Stomach (tissue), 9 donors: Measurements from ENCODE around the gene CACFD1. TPM values are rescaled to one million over a fixed set of nuclear protein-coding genes. Genes with fewer than 3 reads are reported as not detected.

ENCODE experiments used
- DNase-seq, 2 donors: peaks; one replicate each; pipeline versions ENCODE4 v3.0.0 to v3.0.0-alpha.2; 2013 to 2019
- H3K27ac ChIP-seq, 5 donors: fragments of 200-600 bp in 4 of 5; sonication (generic) in 4 of 5; one replicate each; pipeline ENCODE4 v1.5.1; 2013 to 2019; ENCODE audit warnings: mild to moderate bottlenecking in 1 of 5, moderate library complexity in 1 of 5
- H3K27me3 ChIP-seq, 3 donors: fragments of 200-600 bp; sonication (generic); one replicate each; pipeline ENCODE4 v1.5.1; 2017 to 2019; ENCODE audit warnings: mixed run types in 1 of 3
- H3K36me3 ChIP-seq, 4 donors: fragments of 200-600 bp; sonication (generic); 1 replicate in 3 of 4; 2 replicates in 1 of 4; pipeline ENCODE4 v1.5.1; 2016 to 2019
- H3K4me1 ChIP-seq, 4 donors: fragments of 200-600 bp; sonication (generic); one replicate each; pipeline ENCODE4 v1.5.1; 2016 to 2019
- H3K4me3 ChIP-seq, 4 donors: fragments of 200-600 bp; sonication (generic) in 3 of 4; one replicate each; pipeline ENCODE4 v1.5.1; 2016 to 2019; ENCODE audit warnings: mild to moderate bottlenecking in 1 of 4
- H3K9me3 ChIP-seq, 4 donors: fragments of 200-600 bp; sonication (generic); one replicate each; pipeline ENCODE4 v1.5.1; 2016 to 2019
- CTCF ChIP-seq, 7 experiments: fragments of 450-650 bp in 4 of 7; fragments of 200-600 bp in 3 of 7; sonication (generic) in 3 of 7; IDR thresholded peaks; one replicate each; pipeline ENCODE4 v1.5.1; 2016 to 2019; ENCODE audit warnings: antibody characterized with exemption in 7 of 7, control low read depth in 2 of 7, mild to moderate bottlenecking in 1 of 7
- EP300 ChIP-seq: sonication (generic); formaldehyde crosslinking; IDR thresholded peaks from one replicate; pipeline ENCODE4 v1.6.1; 2017; ENCODE audit warnings: antibody characterized with exemption
- POLR2A ChIP-seq, 4 donors: fragments of 450-650 bp; IDR thresholded peaks; one replicate each; pipeline ENCODE4 v1.6.1; 2016; ENCODE audit warnings: antibody characterized with exemption in 4 of 4, control low read depth in 2 of 4, mild to moderate bottlenecking in 1 of 4, moderate library complexity in 1 of 4
- POLR2AphosphoS5 ChIP-seq, 3 donors: sonication (generic); formaldehyde crosslinking; IDR thresholded peaks; one replicate each; pipeline ENCODE4 v1.6.1; 2016; ENCODE audit warnings: antibody characterized with exemption in 3 of 3
- WGBS, 5 donors: extraction: QIAGEN DNeasy Blood & Tissue Kit in 3 of 5; methylation state at CpG; one replicate each; pipeline versions ENCODE4 v1.1.5 to v1.1.7; 2013 to 2018; 5-methylcytosine and 5-hydroxymethylcytosine counted together
- intact Hi-C: fragments of 100-400 bp; cut with DNase I; formaldehyde crosslinking; loops from one replicate; pipeline ENCODE4 v1.15.1; 2023; ENCODE audit warnings: low total_unique reads
- polyA plus RNA-seq, 3 donors: library from polyadenylated mRNA; stranded (reverse); fragments of 200-250 nt; gene quantifications; one replicate each; pipeline ENCODE4 v1.2.3, GENCODE V29; 2013
- total RNA-seq, 5 donors: library from RNA; depleted of rRNA; stranded (reverse); fragments of >200 nt; gene quantifications; one replicate each; pipeline versions ENCODE4 v1.1.0 to v1.2.3, GENCODE V29; 2014 to 2016
- donor health status: healthy with polysubstance abuse.
- donor health status: Bipolar disorder and iron deficiency.
- donor health status: healthy.

Gene CACFD1
- total and polyA plus RNA-seq, 8 donors: 11.7 to 74.2 (median 22.5) TPM

GRCh38 chr9:133493845-133494540 lies 34.2 kb downstream of the CACFD1 start:
- H3K36me3 ChIP-seq: no peaks in the 10 kb centered on the region
- peaks cover 0 to 36% (median 0%) of the 10 kb centered on the region in 3 donors for H3K27me3 ChIP-seq
- H3K4me3 ChIP-seq: no peak overlapping the region
- TF ChIP-seq POLR2A (IDR thresholded peaks at IDR 0.05) (no peak), CTCF (IDR thresholded peaks at IDR 0.05) (no peak), EP300 (no peak)
- peaks cover 0 to 8% (median 0%) of the 10 kb centered on the region in 4 donors for H3K4me1 ChIP-seq
- no peak overlapping the region for H3K27ac ChIP-seq
- no peak for DNase-seq
- no peaks in the 10 kb centered on the region for H3K9me3 ChIP-seq
- intact Hi-C loops: no loop called here
- 72 to 86% (median 84%) methylated on average over 16 to 23 of the region's 23 CpGs for WGBS, 5 donors

DNA sequence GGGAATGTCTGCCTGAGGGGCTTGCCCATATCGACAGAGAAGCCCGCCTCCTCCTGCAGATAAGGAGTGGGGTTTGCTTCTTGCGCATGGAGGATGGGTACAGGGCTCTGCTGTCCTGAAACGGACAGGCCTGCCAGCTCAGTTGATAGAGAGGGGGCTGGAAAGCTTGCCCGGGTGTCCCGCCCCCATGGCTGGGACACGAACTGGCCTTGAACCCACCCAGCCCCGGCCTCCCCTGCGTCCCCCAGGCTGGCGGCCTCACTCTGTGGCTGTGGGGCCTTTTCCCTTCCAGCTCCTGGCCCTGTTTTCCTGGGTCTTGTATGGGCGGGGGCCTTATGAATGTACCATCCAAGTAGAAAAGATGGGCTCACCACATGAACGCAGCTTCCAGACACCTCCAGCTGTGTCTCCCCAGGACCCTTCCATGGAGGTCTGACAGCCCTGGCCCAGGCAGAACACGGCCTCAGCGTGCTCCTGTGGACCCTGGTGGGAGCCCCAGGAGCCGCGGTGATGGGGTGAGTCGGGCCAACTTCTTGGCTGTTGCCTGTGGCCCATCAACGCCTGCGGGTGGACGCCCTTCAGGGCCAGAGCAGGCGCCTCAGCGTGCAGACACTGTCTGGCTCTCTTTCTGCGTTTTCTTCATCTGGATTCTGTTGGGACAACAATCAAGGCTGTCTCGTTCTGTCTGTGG lies 35.0 kb downstream of the CACFD1 start:
- H3K9me3 ChIP-seq: no peaks in the 10 kb centered on the region
- H3K4me3 ChIP-seq: no peak overlapping the region
- no peak for DNase-seq
- intact Hi-C loops: no loop called here
- peaks cover 0 to 39% (median 0%) of the 10 kb centered on the region in 3 donors for H3K27me3 ChIP-seq
- peaks cover 0 to 8% (median 0%) of the 10 kb centered on the region in 4 donors for H3K4me1 ChIP-seq
- TF ChIP-seq EP300: no peak
- TF ChIP-seq CTCF (IDR thresholded peaks at IDR 0.05): no peak
- TF ChIP-seq POLR2A (IDR thresholded peaks at IDR 0.05): no peak
- no peak for TF ChIP-seq POLR2AphosphoS5 (IDR thresholded peaks at IDR 0.05)
- no peaks in the 10 kb centered on the region for H3K36me3 ChIP-seq
- 71 to 83% (median 78%) methylated on average over 12 to 24 of the region's 24 CpGs for WGBS, 5 donors
- no peak overlapping the region for H3K27ac ChIP-seq

DNA sequence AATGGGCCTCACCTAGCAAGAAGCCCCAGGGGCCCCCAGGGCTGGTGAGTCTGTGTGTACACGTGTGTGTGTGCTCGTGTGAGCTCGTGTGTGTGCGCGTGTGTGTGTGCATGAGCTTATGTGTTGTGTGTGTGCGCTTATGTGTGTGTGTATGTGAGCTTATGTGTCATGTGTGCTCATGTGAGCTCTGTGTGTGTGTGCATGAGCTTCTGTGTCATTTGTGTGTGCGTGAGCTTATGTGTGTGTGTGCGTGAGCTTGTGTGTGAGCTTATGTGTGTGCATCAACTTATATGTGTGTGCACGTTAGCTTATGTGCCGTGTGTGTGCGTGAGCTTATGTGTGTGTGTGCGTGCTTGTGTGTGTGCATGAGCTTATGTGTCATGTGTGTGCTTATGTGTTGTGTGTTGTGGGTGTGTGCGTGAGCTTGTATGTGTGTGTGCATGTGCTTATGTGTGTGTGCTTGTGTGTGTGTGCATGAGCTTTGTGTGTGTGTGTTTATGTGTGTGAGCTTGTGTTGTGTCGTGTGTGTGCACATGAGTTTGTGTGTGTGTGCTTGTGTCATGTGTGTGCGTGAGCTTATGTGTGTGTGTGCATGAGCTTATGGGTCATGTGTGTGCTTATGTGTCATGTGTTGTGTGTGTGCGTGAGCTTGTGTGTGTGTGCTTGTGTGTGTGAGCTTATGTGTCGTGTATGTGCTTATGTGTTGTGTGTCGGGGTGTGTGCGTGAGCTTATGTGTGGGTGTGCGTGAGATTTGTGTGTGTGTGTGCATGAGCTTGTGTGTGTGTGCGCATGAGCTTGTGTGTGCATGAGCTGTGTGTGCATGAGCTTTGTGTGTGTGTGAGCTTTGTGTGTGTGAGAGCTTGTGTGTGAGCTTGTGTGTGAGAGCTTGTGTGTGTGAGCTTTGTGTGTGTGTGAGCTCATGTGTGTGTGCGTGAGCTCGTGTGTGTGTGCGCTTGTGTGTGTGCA lies 35.8 kb downstream of the CACFD1 start:
- WGBS, 5 donors: 93 to 95% (median 95%) methylated on average over 20 to 24 of the region's 24 CpGs
- Histone ChIP-seq H3K36me3 (no peaks in the 10 kb centered on the region), H3K4me1 (peaks cover 0 to 8% (median 0%) of the 10 kb centered on the region in 4 donors), H3K4me3 (no peak overlapping the region), H3K27ac (no peak overlapping the region), H3K27me3 (peaks cover 0 to 30% (median 0%) of the 10 kb centered on the region in 3 donors), H3K9me3 (no peaks in the 10 kb centered on the region)
- no peak for TF ChIP-seq CTCF (IDR thresholded peaks at IDR 0.05)
- no peak for TF ChIP-seq EP300
- no peak for TF ChIP-seq POLR2AphosphoS5 (IDR thresholded peaks at IDR 0.05)
- no peak for TF ChIP-seq POLR2A (IDR thresholded peaks at IDR 0.05)
- intact Hi-C loops: no loop called here
- DNase-seq: no peak
